Measurements from ENCODE around the gene CPA4. TPM values are rescaled to one million over a fixed set of nuclear protein-coding genes. Genes with fewer than 3 reads are reported as not detected.

CPA4 gene
- total and polyA plus RNA-seq, 2 experiments from 2014 or later = not detected

- Mint-ChIP-seq H3K4me3 (no peak overlapping the region), H3K27ac (no peak overlapping the region)
These were observed 72.8 kb downstream of the CPA4 start for GRCh38 chr7:130365511-130366441.

DNA sequence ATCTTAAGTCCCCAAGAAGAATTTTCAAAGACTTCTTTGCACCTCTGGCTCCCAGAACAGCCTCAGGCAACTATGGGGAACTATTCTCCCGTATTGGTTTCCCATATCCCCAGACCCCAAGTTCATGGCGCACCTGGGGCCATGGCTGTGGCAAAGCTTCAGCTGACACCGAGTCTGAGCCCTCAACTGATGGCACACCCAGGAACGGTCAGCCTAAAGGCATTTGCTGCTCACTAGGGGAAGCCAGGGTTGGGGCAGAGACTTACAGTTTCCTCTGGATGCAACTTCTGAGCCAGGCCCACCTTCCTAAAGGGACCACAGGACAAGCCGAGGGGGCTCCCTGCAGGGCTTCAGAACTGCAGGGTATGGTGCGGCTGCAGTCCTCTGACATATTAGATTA is 73.6 kb downstream of the CPA4 start:
- H3K4me2 ChIP-seq = no peak overlapping the region
- H3K4me1 ChIP-seq (ENCODE audit: insufficient read depth) = peaks cover 5% of the 10 kb centered on the region; the same call in 1 of the 2 replicates
- Mint-ChIP-seq H3K9me3 (no peaks in the 10 kb centered on the region), H3K4me3 (no peak overlapping the region), H3K27me3 (ENCODE audit: insufficient read depth, low read depth, poor library complexity) (peaks cover 7% of the 10 kb centered on the region), H3K36me3 (ENCODE audit: low read depth) (no peaks in the 10 kb centered on the region), H3K27ac (no peak overlapping the region), H3K4me1 (peaks cover 21% of the 10 kb centered on the region)
- no peak overlapping the region for H3K27ac ChIP-seq (ENCODE audit: low read depth)
- no peaks in the 10 kb centered on the region for H3F3A ChIP-seq (replicated peaks; ENCODE audit: low read depth)
- H3K36me3 ChIP-seq (ENCODE audit: insufficient read depth) = no peaks in the 10 kb centered on the region
- H4K20me1 ChIP-seq (replicated peaks; ENCODE audit: insufficient read depth) = no peaks in the 10 kb centered on the region
- no peaks in the 10 kb centered on the region for H3K27me3 ChIP-seq (ENCODE audit: insufficient read depth)
- H3K79me2 ChIP-seq (replicated peaks; ENCODE audit: insufficient read depth) = no peaks in the 10 kb centered on the region
- no peaks in the 10 kb centered on the region for H3K9me2 ChIP-seq (ENCODE audit: insufficient read depth)
- no peak for TF ChIP-seq REST (IDR thresholded peaks at IDR 0.05; ENCODE audit: unreplicated experiment)
- TF ChIP-seq EZH2 (IDR thresholded peaks at IDR 0.05; ENCODE audit: low read depth, unreplicated experiment) = no peak
- TF ChIP-seq ZNF331 (CRISPR knock-in tag; IDR thresholded peaks at IDR 0.05; ENCODE audit: low read depth) = no peak
- TF ChIP-seq, protein P1, sequence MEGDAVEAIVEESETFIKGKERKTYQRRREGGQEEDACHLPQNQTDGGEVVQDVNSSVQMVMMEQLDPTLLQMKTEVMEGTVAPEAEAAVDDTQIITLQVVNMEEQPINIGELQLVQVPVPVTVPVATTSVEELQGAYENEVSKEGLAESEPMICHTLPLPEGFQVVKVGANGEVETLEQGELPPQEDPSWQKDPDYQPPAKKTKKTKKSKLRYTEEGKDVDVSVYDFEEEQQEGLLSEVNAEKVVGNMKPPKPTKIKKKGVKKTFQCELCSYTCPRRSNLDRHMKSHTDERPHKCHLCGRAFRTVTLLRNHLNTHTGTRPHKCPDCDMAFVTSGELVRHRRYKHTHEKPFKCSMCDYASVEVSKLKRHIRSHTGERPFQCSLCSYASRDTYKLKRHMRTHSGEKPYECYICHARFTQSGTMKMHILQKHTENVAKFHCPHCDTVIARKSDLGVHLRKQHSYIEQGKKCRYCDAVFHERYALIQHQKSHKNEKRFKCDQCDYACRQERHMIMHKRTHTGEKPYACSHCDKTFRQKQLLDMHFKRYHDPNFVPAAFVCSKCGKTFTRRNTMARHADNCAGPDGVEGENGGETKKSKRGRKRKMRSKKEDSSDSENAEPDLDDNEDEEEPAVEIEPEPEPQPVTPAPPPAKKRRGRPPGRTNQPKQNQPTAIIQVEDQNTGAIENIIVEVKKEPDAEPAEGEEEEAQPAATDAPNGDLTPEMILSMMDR (conservative IDR thresholded peaks at IDR 0.05; ENCODE audit: low read depth in 2 of 2) = no peak
- no peak for TF ChIP-seq POLR2AphosphoS5 (IDR thresholded peaks at IDR 0.05; ENCODE audit: low read depth)
- no peak for TF ChIP-seq ETS1 (IDR thresholded peaks at IDR 0.05)
- no peak for TF ChIP-seq EZH2phosphoT487 (IDR thresholded peaks at IDR 0.05; ENCODE audit: unreplicated experiment)
- TF ChIP-seq CREB1 (CRISPR knock-in tag; IDR thresholded peaks at IDR 0.05; ENCODE audit: low read depth) = no peak
- no peak for TF ChIP-seq ZNF114 (CRISPR knock-in tag; IDR thresholded peaks at IDR 0.05)
- no peak for DNase-seq (ENCODE audit: low spot score)
- no peak overlapping the region for H2AFZ ChIP-seq
- ATAC-seq = no peak
- no peak overlapping the region for H3K4me3 ChIP-seq

More at GRCh38 chr7:130365511-130366441, 72.8 kb downstream of the CPA4 start:
- Mint-ChIP-seq H3K9me3 (0 out of 3 replicates have a peak, but pooled peaks cover 6% of the 10 kb centered on the region), H3K27me3 (ENCODE audit: insufficient read depth, low read depth, poor library complexity) (peaks cover 7% of the 10 kb centered on the region), H3K36me3 (ENCODE audit: low read depth) (no peaks in the 10 kb centered on the region; the same call in 2 of the 3 replicates), H3K4me1 (peaks cover 21% of the 10 kb centered on the region)
- H3K9me2 ChIP-seq (ENCODE audit: insufficient read depth) = no peaks in the 10 kb centered on the region
- no peak for TF ChIP-seq ETS1 (IDR thresholded peaks at IDR 0.05)
- no peak for TF ChIP-seq NANOG (IDR thresholded peaks at IDR 0.05; ENCODE audit: borderline replicate concordance)
- 0 out of 2 replicates have a peak, but pooled peaks have one; percentile 10 for TF ChIP-seq CREB1 (CRISPR knock-in tag; IDR thresholded peaks at IDR 0.05; ENCODE audit: low read depth)
- TF ChIP-seq POLR2AphosphoS5 (IDR thresholded peaks at IDR 0.05; ENCODE audit: low read depth) = no peak
- no peaks in the 10 kb centered on the region for H3K79me2 ChIP-seq (replicated peaks; ENCODE audit: insufficient read depth)
- no peak overlapping the region for H2AFZ ChIP-seq
- H3K4me2 ChIP-seq = no peak overlapping the region
- H4K20me1 ChIP-seq (replicated peaks; ENCODE audit: insufficient read depth) = no peaks in the 10 kb centered on the region
- peaks cover 5% of the 10 kb centered on the region; the same call in 1 of the 2 replicates for H3K4me1 ChIP-seq (ENCODE audit: insufficient read depth)
- no peaks in the 10 kb centered on the region for H3K27me3 ChIP-seq (ENCODE audit: insufficient read depth)
- no peak overlapping the region for H3K27ac ChIP-seq (ENCODE audit: low read depth)
- no peaks in the 10 kb centered on the region for H3F3A ChIP-seq (replicated peaks; ENCODE audit: low read depth)
- H3K36me3 ChIP-seq (ENCODE audit: insufficient read depth) = no peaks in the 10 kb centered on the region
- DNase-seq (ENCODE audit: low spot score) (peak; percentile 54), ATAC-seq (peak; percentile 74)
- H3K4me3 ChIP-seq = no peak overlapping the region

Data from GM23338 (cell line).